ENCODE measurements around the gene TMX2.

Gene TMX2

DNA sequence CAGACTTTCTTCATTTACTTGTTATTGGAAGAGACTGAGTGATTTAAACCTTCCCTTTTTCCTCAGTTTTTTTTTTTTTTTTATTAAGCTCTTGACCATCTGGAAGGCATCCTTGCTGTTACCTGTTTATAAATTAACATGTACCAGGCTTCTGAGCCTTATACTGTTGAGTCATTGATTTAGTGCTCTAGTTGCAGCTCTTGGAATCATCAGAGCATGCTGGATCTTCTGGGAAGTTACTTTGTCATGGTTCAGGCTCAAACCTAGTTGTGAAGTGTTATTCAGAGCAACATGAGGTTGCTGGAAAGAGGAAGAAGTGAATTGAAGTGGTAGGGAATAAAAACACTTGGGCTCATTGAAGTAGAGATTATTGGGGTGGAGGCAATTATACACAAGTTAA lies 38.1 kb upstream of the TMX2 start (continued):
- TF ChIP-seq, protein P1, sequence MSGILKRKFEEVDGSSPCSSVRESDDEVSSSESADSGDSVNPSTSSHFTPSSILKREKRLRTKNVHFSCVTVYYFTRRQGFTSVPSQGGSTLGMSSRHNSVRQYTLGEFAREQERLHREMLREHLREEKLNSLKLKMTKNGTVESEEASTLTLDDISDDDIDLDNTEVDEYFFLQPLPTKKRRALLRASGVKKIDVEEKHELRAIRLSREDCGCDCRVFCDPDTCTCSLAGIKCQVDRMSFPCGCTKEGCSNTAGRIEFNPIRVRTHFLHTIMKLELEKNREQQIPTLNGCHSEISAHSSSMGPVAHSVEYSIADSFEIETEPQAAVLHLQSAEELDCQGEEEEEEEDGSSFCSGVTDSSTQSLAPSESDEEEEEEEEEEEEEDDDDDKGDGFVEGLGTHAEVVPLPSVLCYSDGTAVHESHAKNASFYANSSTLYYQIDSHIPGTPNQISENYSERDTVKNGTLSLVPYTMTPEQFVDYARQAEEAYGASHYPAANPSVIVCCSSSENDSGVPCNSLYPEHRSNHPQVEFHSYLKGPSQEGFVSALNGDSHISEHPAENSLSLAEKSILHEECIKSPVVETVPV (CRISPR knock-in tag; IDR thresholded peaks at IDR 0.05) = no peak

DNA sequence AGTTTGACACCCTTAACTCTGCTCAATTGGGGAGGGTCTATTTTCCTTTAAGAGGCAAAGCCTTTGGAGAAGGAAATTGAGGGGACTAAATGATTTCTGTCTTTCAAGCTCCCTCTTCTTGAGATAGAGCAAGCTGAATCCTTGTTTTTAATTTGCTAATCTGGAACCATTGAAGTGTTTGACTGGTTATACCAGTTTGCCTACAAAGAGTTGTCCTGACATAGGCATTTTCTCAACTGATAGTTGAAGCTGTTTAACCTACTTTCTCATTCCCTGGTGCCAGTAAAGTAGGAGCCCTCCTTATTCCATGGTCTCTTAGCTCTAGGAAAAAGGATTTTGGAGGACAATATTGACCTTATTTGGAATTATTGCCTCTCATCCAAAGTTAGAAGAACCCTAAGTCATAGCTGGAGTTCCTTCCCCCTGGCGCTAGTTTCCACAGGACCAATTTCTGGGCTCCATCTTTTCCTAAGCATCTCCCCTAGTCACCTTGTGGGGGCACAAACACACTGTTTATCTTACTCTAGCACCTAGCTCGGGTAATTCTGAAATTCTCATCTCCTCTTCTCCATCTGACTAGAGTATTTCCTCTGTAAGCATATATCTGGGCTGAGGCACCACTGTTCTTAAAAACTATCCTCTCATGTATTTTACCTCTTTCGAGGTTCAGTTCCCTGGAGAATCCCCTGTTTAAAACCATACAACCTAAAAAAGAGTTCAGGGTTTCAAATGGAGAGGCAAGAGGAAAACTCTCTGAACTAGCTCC lies 37.0 kb upstream of the TMX2 start:
- no peak for ATAC-seq
- TF ChIP-seq ZFP30 (CRISPR knock-in tag; IDR thresholded peaks at IDR 0.05) (no peak), TOX (CRISPR knock-in tag; IDR thresholded peaks at IDR 0.05; ENCODE audit: borderline replicate concordance) (no peak), GLIS3 (CRISPR knock-in tag; IDR thresholded peaks at IDR 0.05) (no peak), PPARA (CRISPR knock-in tag; IDR thresholded peaks at IDR 0.05; ENCODE audit: borderline replicate concordance) (no peak), ZNF70 (CRISPR knock-in tag; IDR thresholded peaks at IDR 0.05) (no peak), ISL1 (CRISPR knock-in tag; IDR thresholded peaks at IDR 0.05) (no peak), ESRRG (CRISPR knock-in tag; IDR thresholded peaks at IDR 0.05) (no peak), ZFP3 (CRISPR knock-in tag; IDR thresholded peaks at IDR 0.05) (no peak), CSDC2 (CRISPR knock-in tag; IDR thresholded peaks at IDR 0.05) (no peak), ZNF8 (CRISPR knock-in tag; IDR thresholded peaks at IDR 0.05) (no peak), ZNF565 (CRISPR knock-in tag; conservative IDR thresholded peaks at IDR 0.05; ENCODE audit: low read depth) (no peak), SNAI2 (CRISPR knock-in tag; IDR thresholded peaks at IDR 0.05) (no peak), OSR1 (CRISPR knock-in tag; IDR thresholded peaks at IDR 0.05) (no peak), RARB (CRISPR knock-in tag; IDR thresholded peaks at IDR 0.05) (no peak), BACH2 (CRISPR knock-in tag; IDR thresholded peaks at IDR 0.05; ENCODE audit: borderline replicate concordance) (no peak), ZC3H10 (CRISPR knock-in tag; IDR thresholded peaks at IDR 0.05) (no peak)
- TF ChIP-seq, protein P2, sequence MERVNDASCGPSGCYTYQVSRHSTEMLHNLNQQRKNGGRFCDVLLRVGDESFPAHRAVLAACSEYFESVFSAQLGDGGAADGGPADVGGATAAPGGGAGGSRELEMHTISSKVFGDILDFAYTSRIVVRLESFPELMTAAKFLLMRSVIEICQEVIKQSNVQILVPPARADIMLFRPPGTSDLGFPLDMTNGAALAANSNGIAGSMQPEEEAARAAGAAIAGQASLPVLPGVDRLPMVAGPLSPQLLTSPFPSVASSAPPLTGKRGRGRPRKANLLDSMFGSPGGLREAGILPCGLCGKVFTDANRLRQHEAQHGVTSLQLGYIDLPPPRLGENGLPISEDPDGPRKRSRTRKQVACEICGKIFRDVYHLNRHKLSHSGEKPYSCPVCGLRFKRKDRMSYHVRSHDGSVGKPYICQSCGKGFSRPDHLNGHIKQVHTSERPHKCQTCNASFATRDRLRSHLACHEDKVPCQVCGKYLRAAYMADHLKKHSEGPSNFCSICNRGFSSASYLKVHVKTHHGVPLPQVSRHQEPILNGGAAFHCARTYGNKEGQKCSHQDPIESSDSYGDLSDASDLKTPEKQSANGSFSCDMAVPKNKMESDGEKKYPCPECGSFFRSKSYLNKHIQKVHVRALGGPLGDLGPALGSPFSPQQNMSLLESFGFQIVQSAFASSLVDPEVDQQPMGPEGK (CRISPR knock-in tag; IDR thresholded peaks at IDR 0.05; ENCODE audit: borderline replicate concordance) = no peak
- TF ChIP-seq, protein P3, sequence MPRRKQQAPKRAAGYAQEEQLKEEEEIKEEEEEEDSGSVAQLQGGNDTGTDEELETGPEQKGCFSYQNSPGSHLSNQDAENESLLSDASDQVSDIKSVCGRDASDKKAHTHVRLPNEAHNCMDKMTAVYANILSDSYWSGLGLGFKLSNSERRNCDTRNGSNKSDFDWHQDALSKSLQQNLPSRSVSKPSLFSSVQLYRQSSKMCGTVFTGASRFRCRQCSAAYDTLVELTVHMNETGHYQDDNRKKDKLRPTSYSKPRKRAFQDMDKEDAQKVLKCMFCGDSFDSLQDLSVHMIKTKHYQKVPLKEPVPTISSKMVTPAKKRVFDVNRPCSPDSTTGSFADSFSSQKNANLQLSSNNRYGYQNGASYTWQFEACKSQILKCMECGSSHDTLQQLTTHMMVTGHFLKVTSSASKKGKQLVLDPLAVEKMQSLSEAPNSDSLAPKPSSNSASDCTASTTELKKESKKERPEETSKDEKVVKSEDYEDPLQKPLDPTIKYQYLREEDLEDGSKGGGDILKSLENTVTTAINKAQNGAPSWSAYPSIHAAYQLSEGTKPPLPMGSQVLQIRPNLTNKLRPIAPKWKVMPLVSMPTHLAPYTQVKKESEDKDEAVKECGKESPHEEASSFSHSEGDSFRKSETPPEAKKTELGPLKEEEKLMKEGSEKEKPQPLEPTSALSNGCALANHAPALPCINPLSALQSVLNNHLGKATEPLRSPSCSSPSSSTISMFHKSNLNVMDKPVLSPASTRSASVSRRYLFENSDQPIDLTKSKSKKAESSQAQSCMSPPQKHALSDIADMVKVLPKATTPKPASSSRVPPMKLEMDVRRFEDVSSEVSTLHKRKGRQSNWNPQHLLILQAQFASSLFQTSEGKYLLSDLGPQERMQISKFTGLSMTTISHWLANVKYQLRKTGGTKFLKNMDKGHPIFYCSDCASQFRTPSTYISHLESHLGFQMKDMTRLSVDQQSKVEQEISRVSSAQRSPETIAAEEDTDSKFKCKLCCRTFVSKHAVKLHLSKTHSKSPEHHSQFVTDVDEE (CRISPR knock-in tag; IDR thresholded peaks at IDR 0.05) = no peak
- TF ChIP-seq, protein P4, sequence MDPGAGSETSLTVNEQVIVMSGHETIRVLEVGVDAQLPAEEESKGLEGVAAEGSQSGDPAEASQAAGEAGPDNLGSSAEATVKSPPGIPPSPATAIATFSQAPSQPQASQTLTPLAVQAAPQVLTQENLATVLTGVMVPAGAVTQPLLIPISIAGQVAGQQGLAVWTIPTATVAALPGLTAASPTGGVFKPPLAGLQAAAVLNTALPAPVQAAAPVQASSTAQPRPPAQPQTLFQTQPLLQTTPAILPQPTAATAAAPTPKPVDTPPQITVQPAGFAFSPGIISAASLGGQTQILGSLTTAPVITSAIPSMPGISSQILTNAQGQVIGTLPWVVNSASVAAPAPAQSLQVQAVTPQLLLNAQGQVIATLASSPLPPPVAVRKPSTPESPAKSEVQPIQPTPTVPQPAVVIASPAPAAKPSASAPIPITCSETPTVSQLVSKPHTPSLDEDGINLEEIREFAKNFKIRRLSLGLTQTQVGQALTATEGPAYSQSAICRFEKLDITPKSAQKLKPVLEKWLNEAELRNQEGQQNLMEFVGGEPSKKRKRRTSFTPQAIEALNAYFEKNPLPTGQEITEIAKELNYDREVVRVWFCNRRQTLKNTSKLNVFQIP (CRISPR knock-in tag; IDR thresholded peaks at IDR 0.05; ENCODE audit: borderline replicate concordance, low read depth) = no peak
- TF ChIP-seq, protein P5, sequence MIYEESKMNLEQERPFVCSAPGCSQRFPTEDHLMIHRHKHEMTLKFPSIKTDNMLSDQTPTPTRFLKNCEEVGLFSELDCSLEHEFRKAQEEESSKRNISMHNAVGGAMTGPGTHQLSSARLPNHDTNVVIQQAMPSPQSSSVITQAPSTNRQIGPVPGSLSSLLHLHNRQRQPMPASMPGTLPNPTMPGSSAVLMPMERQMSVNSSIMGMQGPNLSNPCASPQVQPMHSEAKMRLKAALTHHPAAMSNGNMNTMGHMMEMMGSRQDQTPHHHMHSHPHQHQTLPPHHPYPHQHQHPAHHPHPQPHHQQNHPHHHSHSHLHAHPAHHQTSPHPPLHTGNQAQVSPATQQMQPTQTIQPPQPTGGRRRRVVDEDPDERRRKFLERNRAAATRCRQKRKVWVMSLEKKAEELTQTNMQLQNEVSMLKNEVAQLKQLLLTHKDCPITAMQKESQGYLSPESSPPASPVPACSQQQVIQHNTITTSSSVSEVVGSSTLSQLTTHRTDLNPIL (CRISPR knock-in tag; IDR thresholded peaks at IDR 0.05; ENCODE audit: low read depth) = no peak

DNA sequence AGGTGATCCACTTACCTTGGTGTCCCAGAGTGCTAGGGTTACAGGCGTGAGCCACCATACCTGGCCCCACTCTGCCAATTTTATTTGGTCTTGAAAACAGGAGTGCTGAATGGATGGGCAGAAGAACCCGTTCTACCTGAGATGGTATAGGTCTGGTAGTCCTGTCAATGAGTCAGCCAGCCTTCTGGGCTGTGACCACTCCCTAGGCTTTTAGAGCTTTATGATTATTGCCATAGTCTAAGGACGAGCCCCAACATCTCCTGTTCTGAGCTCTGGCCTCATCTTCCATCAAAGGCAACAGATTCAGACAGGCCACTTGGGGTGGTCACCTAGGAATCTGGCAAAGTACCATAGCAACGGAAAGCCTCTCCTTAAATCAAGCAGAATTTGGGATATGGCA lies 33.0 kb upstream of the TMX2 start:
- TF ChIP-seq, protein P3 (CRISPR knock-in tag; IDR thresholded peaks at IDR 0.05) = no peak
- TF ChIP-seq CSDC2 (CRISPR knock-in tag; IDR thresholded peaks at IDR 0.05) (no peak), ZNF8 (CRISPR knock-in tag; IDR thresholded peaks at IDR 0.05) (no peak), OSR1 (CRISPR knock-in tag; IDR thresholded peaks at IDR 0.05) (no peak), TOX (CRISPR knock-in tag; IDR thresholded peaks at IDR 0.05; ENCODE audit: borderline replicate concordance) (no peak), SNAI2 (CRISPR knock-in tag; IDR thresholded peaks at IDR 0.05) (no peak), ISL1 (CRISPR knock-in tag; IDR thresholded peaks at IDR 0.05) (no peak), RARB (CRISPR knock-in tag; IDR thresholded peaks at IDR 0.05) (no peak), PPARA (CRISPR knock-in tag; IDR thresholded peaks at IDR 0.05; ENCODE audit: borderline replicate concordance) (no peak), ZNF70 (CRISPR knock-in tag; IDR thresholded peaks at IDR 0.05) (no peak), TCF4 (CRISPR knock-in tag; IDR thresholded peaks at IDR 0.05; ENCODE audit: borderline replicate concordance) (no peak)
- no peak for ATAC-seq
